Calu3 (cell line): ENCODE measurements around the gene MSANTD2. TPM values are rescaled to one million over a fixed set of nuclear protein-coding genes. Genes with fewer than 3 reads are reported as not detected.
A peak's percentile ranks its signal among the peaks of the same experiment; 100 is the strongest.

Experiments
- Bru-seq: library from RNA; stranded (reverse); fragments of 400-500 nt; gene quantifications from one replicate; lab custom pipeline; 2021; lab: Mats Ljungman, UMichigan
- BruChase-seq, 2 experiments: library from RNA; stranded (reverse); fragments of 400-500 nt; gene quantifications; one replicate each; lab custom pipeline; 2021; lab: Mats Ljungman, UMichigan
- BruUV-seq: library from RNA; stranded (reverse); fragments of 400-500 nt; replicated peaks from 2 replicates; lab custom pipeline; 2021; lab: Mats Ljungman, UMichigan
- CTCF ChIA-PET: fragments of 300-600 bp; sonication (Branson Sonifier 250); formaldehyde crosslinking; loops from one replicate; lab custom pipeline; 2022; ENCODE audit warnings: antibody characterized with exemption; lab: Charles Lee
- DNase-seq: peaks from one replicate; pipeline ENCODE4 v3.0.0; 2022
- H3K27ac Mint-ChIP-seq: one replicate; pipeline ENCODE4 v1.8.0; 2022; ENCODE audit warnings: mixed read lengths; ENCODE audit not compliant: unreplicated experiment
- H3K27me3 Mint-ChIP-seq: one replicate; pipeline ENCODE4 v1.8.0; 2022; ENCODE audit warnings: mixed read lengths; ENCODE audit not compliant: unreplicated experiment
- H3K36me3 Mint-ChIP-seq: one replicate; pipeline ENCODE4 v1.8.0; 2022; ENCODE audit warnings: mild to moderate bottlenecking, moderate library complexity, mixed read lengths; ENCODE audit not compliant: insufficient read depth, unreplicated experiment
- H3K4me1 Mint-ChIP-seq: one replicate; pipeline ENCODE4 v1.8.0; 2022; ENCODE audit warnings: mild to moderate bottlenecking, low read depth, mixed read lengths; ENCODE audit not compliant: unreplicated experiment
- H3K4me3 Mint-ChIP-seq: one replicate; pipeline ENCODE4 v1.8.0; 2022; ENCODE audit warnings: mild to moderate bottlenecking, low read depth, moderate library complexity, mixed read lengths; ENCODE audit not compliant: unreplicated experiment
- H3K9me3 Mint-ChIP-seq: one replicate; pipeline ENCODE4 v1.8.0; 2022; ENCODE audit warnings: low read depth, mixed read lengths; ENCODE audit not compliant: unreplicated experiment
- CTCF ChIP-seq: fragments of 200-600 bp; IDR thresholded peaks from one replicate; pipeline ENCODE4 v1.8.0; 2022; ENCODE audit warnings: antibody characterized with exemption; ENCODE audit not compliant: unreplicated experiment
- intact Hi-C: fragments of 100-400 bp; cut with micrococcal nuclease; formaldehyde crosslinking; loops from one replicate; pipeline ENCODE4 v1.10.0; 2022; ENCODE audit not compliant: unreplicated experiment
- long read RNA-seq: library from polyadenylated mRNA; stranded (forward); transcript quantifications from one replicate; pipeline ENCODE4 v2.0.0, GENCODE V29; 2022
- total RNA-seq: library from RNA; stranded (reverse); gene quantifications from 2 replicates; pipeline ENCODE4 v1.2.3, GENCODE V29; 2022

MSANTD2 gene
- total RNA-seq (12.6 and 13.0 TPM in 2 replicates), Bru-seq, nascent RNA (percentile 77 among the genes with signal in this experiment), BruChase-seq, experiment 1, labeled RNA remaining after a 6-hour chase (percentile 82 among the genes with signal in this experiment), BruChase-seq, experiment 2, labeled RNA remaining after a 2-hour chase (percentile 87 among the genes with signal in this experiment)
- long read RNA-seq, partial matches to known transcripts: 0 of 5 reads
- long read RNA-seq, other reads (novel, unspliced or antisense): 3 of 5 reads

- CTCF ChIA-PET: interaction anchor here (0.6 to 1.4 kb wide), 2 partner anchors 36 to 37 kb away, joined by 4 to 5 read pairs; no protein-coding TSS in a partner anchor
- no TSS peak for BruUV-seq
- TF ChIP-seq CTCF: no peak
- no peaks in the 10 kb centered on the region for H3K4me1 Mint-ChIP-seq
- no peaks in the 10 kb centered on the region for H3K27me3 Mint-ChIP-seq
- peak; percentile 78 for DNase-seq
- H3K27ac Mint-ChIP-seq: peak within 1 kb of the TSS; percentile 78
- H3K9me3 Mint-ChIP-seq: no peaks in the 10 kb centered on the region
- peak within 1 kb of the TSS; percentile 99 for H3K4me3 Mint-ChIP-seq
- intact Hi-C loops: loop anchor here (2.0 kb wide), 1 partner anchor 36 kb away; no protein-coding TSS in a partner anchor
- peaks cover 15% of the 10 kb centered on the region for H3K36me3 Mint-ChIP-seq
Observed at GRCh38 chr11:124800226-124800929, at the start of gene MSANTD2. Gene MSANTD2, minus strand, starts transcription at chr11:124800406. Its CDS starts 26 bp downstream, at chr11:124800380.

DNA sequence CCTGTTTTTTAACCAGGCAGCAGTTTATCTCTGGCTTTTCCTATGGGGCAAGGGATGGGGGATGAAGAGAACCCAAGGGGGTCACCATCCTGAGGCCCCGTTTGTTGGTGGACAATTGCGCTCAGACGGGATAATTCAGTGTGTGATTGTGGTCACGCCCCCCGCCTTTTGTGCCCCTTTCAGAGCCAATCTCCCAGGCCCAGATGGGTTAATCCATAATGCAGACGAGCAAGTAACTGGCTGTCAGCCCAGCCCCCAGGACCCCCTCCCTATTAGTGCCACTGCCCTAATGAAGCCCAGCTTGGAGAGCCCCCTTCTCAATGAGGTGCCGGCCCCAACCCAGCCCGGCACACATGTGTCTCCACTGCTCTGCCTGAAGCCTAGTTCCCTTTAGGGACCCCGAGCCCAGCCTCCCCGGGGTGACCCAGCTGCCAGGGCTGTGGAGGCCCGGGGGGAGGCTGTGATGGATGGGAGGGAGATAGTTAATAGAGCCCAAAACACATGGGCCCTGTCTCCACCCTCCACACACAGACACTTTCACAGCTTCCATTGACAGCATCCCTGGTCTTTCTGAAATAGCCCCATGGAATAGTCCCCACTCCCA, 46.0 kb upstream of the MSANTD2 start:
- no peaks in the 10 kb centered on the region for H3K4me1 Mint-ChIP-seq
- intact Hi-C loops: no loop called here
- no TSS peak for BruUV-seq
- H3K36me3 Mint-ChIP-seq: no peaks in the 10 kb centered on the region
- CTCF ChIA-PET: no interaction called here
- peaks cover 93% of the 10 kb centered on the region for H3K27me3 Mint-ChIP-seq
- DNase-seq: no peak
- no peaks in the 10 kb centered on the region for H3K9me3 Mint-ChIP-seq
- H3K4me3 Mint-ChIP-seq: no peak overlapping the region
- no peak overlapping the region for H3K27ac Mint-ChIP-seq
- no peak for TF ChIP-seq CTCF

GRCh38 chr11:124844664-124845079, 44.5 kb upstream of the MSANTD2 start:
- H3K36me3 Mint-ChIP-seq: no peaks in the 10 kb centered on the region
- no peak overlapping the region for H3K4me3 Mint-ChIP-seq
- H3K4me1 Mint-ChIP-seq: no peaks in the 10 kb centered on the region
- peaks cover 95% of the 10 kb centered on the region for H3K27me3 Mint-ChIP-seq
- no peak overlapping the region for H3K27ac Mint-ChIP-seq
- CTCF ChIA-PET: no interaction called here
- intact Hi-C loops: no loop called here
- H3K9me3 Mint-ChIP-seq: no peaks in the 10 kb centered on the region
- DNase-seq: no peak
- no TSS peak for BruUV-seq
- TF ChIP-seq CTCF: no peak

GRCh38 chr11:124843616-124843910, 43.4 kb upstream of the MSANTD2 start:
- Mint-ChIP-seq H3K36me3 (no peaks in the 10 kb centered on the region), H3K4me1 (no peaks in the 10 kb centered on the region), H3K27me3 (peaks cover 98% of the 10 kb centered on the region), H3K27ac (no peak overlapping the region), H3K4me3 (no peak overlapping the region), H3K9me3 (no peaks in the 10 kb centered on the region)
- BruUV-seq: no TSS peak
- intact Hi-C loops: no loop called here
- no peak for TF ChIP-seq CTCF
- CTCF ChIA-PET: no interaction called here
- DNase-seq: no peak
